ENCODE measurements around the gene UBQLN4. TPM values are rescaled to one million over a fixed set of nuclear protein-coding genes. Genes with fewer than 3 reads are reported as not detected.
A peak's percentile ranks its signal among the peaks of the same experiment; 100 is the strongest.

UBQLN4 gene
- total RNA-seq, 3 donors from 2014 or later: 22.1 to 27.1 (median 23.3) TPM

DNA sequence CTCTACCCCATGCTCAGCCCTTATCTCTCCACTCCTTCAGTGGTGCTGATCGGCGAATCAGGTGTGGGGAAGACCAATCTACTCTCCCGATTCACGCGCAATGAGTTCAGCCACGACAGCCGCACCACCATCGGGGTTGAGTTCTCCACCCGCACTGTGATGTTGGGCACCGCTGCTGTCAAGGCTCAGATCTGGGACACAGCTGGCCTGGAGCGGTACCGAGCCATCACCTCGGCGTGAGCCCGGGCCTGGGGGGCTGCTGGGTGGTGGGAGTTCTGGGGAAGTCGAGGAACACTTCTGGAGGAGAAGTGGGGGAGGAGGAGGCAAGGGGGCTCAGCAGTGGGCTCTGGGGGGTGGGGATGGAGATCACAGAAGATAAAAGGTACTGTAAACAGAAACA is 12.3 kb upstream of the UBQLN4 start:
- Histone ChIP-seq H3K4me1 (no peaks in the 10 kb centered on the region), H3K9me3 (no peaks in the 10 kb centered on the region), H3K27ac (no peak overlapping the region), H3K27me3 (no peaks in the 10 kb centered on the region), H3K36me3 (no peaks in the 10 kb centered on the region), H3K4me3 (no peak overlapping the region)
- intact Hi-C loops (cut with DNase I; ENCODE audit: low total_unique reads): no loop called here
- TF ChIP-seq POLR2A (IDR thresholded peaks at IDR 0.05): no peak
- TF ChIP-seq POLR2AphosphoS5 (IDR thresholded peaks at IDR 0.05): no peak
- TF ChIP-seq, protein P1, sequence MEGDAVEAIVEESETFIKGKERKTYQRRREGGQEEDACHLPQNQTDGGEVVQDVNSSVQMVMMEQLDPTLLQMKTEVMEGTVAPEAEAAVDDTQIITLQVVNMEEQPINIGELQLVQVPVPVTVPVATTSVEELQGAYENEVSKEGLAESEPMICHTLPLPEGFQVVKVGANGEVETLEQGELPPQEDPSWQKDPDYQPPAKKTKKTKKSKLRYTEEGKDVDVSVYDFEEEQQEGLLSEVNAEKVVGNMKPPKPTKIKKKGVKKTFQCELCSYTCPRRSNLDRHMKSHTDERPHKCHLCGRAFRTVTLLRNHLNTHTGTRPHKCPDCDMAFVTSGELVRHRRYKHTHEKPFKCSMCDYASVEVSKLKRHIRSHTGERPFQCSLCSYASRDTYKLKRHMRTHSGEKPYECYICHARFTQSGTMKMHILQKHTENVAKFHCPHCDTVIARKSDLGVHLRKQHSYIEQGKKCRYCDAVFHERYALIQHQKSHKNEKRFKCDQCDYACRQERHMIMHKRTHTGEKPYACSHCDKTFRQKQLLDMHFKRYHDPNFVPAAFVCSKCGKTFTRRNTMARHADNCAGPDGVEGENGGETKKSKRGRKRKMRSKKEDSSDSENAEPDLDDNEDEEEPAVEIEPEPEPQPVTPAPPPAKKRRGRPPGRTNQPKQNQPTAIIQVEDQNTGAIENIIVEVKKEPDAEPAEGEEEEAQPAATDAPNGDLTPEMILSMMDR (IDR thresholded peaks at IDR 0.05): no peak
- no peak for DNase-seq (ENCODE audit: low spot score in 2 of 2)

DNA sequence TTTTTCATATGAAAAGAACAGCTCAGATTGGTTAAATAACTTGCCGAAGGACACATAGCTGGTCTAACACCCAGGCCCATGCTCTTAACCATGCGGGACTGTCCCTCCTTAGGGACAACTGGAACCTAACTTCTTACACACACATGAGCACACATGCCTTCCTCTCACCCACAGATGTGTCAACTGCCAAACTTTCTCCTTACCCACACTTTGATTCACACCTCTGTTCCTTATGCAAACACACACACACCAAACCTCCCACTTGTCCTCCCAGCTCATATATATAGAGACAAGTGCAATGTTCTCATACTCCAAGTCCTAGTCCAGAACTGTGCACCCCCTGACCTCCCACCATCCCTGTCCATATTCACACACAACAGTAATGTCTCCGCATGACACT is 11.6 kb upstream of the UBQLN4 start:
- intact Hi-C loops (cut with DNase I; ENCODE audit: low total_unique reads): no loop called here
- no peak for DNase-seq (ENCODE audit: low spot score in 2 of 2)
- Histone ChIP-seq H3K4me1 (no peaks in the 10 kb centered on the region), H3K4me3 (no peak overlapping the region), H3K27me3 (no peaks in the 10 kb centered on the region), H3K36me3 (no peaks in the 10 kb centered on the region), H3K9me3 (no peaks in the 10 kb centered on the region), H3K27ac (no peak overlapping the region)
- TF ChIP-seq POLR2AphosphoS5 (IDR thresholded peaks at IDR 0.05) (no peak), POLR2A (IDR thresholded peaks at IDR 0.05) (no peak)
- TF ChIP-seq, protein P1 (IDR thresholded peaks at IDR 0.05): no peak

DNA sequence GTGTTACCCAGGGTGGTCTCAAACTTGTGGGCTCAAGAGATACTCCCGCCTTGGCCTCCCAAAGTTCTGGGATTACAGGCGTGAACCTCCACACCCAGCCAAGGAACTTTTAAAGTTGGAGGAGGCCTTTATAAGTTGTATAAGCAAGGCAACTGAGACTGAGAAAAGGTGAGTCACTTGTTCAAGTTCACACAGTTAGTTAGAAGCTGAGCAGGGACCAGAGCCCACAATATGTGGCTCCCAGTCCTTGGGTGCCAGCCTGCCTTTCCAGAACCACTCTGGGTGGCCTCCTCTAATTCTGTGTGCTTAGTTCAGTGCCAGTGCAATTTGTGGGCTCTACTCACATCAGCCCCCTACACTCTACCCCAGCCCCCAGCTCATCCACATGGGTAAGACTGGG is 11.0 kb upstream of the UBQLN4 start:
- Histone ChIP-seq H3K4me1 (no peaks in the 10 kb centered on the region), H3K27ac (no peak overlapping the region), H3K4me3 (no peak overlapping the region), H3K27me3 (no peaks in the 10 kb centered on the region), H3K9me3 (no peaks in the 10 kb centered on the region), H3K36me3 (no peaks in the 10 kb centered on the region)
- TF ChIP-seq, protein P1 (IDR thresholded peaks at IDR 0.05): no peak
- no peak for TF ChIP-seq POLR2A (IDR thresholded peaks at IDR 0.05)
- no peak for TF ChIP-seq POLR2AphosphoS5 (IDR thresholded peaks at IDR 0.05)
- intact Hi-C loops (cut with DNase I; ENCODE audit: low total_unique reads): no loop called here
- no peak for DNase-seq (ENCODE audit: low spot score in 2 of 2)

DNA sequence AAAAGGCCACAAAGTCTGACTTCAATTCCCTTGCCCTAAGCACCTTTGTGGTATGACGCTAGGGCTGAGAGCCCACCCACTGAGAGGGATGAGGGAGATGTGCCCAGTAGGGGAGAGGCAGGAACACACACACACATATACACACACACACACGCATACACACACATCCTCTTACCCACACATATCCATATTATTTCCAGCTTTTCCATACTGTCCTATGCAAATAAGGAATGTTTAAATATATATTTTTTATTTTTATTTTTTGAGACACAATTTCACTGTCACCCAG is 10.3 kb upstream of the UBQLN4 start:
- Histone ChIP-seq H3K27me3 (no peaks in the 10 kb centered on the region), H3K27ac (no peak overlapping the region), H3K4me1 (no peaks in the 10 kb centered on the region), H3K36me3 (no peaks in the 10 kb centered on the region), H3K9me3 (no peaks in the 10 kb centered on the region), H3K4me3 (no peak overlapping the region)
- intact Hi-C loops (cut with DNase I; ENCODE audit: low total_unique reads): no loop called here
- TF ChIP-seq, protein P1 (IDR thresholded peaks at IDR 0.05): no peak
- TF ChIP-seq POLR2A (IDR thresholded peaks at IDR 0.05) (no peak), POLR2AphosphoS5 (IDR thresholded peaks at IDR 0.05) (no peak)
- DNase-seq (ENCODE audit: low spot score in 2 of 2): no peak

DNA sequence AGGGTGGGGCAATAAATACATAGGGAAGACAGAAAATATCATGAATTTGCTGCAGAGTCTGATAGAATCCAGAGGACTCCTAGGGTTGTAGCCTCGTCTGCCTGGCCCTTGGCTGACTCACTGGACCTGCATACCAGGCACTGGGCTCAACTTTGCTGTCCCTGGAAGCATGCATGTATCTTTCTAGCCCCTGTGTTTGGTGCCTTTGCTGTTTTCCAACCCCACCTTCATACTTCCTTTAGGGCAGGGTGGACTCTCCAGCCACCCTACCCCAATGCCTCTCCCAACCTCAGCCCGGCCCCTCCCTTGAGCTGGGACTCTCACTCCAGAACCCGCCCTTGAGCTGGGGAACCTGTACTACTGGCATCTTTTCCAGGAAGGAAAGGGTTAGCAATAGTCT is 8.6 kb upstream of the UBQLN4 start:
- Histone ChIP-seq H3K9me3 (no peaks in the 10 kb centered on the region), H3K4me1 (no peaks in the 10 kb centered on the region), H3K27me3 (no peaks in the 10 kb centered on the region), H3K36me3 (no peaks in the 10 kb centered on the region), H3K27ac (peak overlapping the region; percentile 25 to 84), H3K4me3 (peak overlapping the region in 2 of 3 donors; percentile 51 to 64)
- TF ChIP-seq POLR2A (IDR thresholded peaks at IDR 0.05) (no peak), POLR2AphosphoS5 (IDR thresholded peaks at IDR 0.05) (no peak)
- TF ChIP-seq, protein P1 (IDR thresholded peaks at IDR 0.05): no peak
- intact Hi-C loops (cut with DNase I; ENCODE audit: low total_unique reads): no loop called here
- DNase-seq (ENCODE audit: low spot score in 2 of 2): no peak

All from breast epithelium (tissue), 4 donors.